Body of pancreas (tissue), 4 donors: ENCODE measurements around the gene ARV1.

Experiments used
- CTCF ChIP-seq, 7 experiments: fragments of 450-650 bp in 4 of 7; fragments of 200-600 bp in 3 of 7; sonication (generic) in 3 of 7; IDR thresholded peaks; one replicate each; pipeline ENCODE4 v1.5.1; 2016 to 2019; ENCODE audit warnings: antibody characterized with exemption in 7 of 7
- POLR2A ChIP-seq, 3 donors: fragments of 450-650 bp; IDR thresholded peaks; one replicate each; pipeline ENCODE4 v1.6.1; 2016; ENCODE audit warnings: antibody characterized with exemption in 3 of 3, mild to moderate bottlenecking in 2 of 3

- TF ChIP-seq POLR2A (IDR thresholded peaks at IDR 0.05) (no peak), CTCF (IDR thresholded peaks at IDR 0.05) (no peak)
Measured at GRCh38 chr1:231044588-231044987, 65.7 kb downstream of the ARV1 start.
